A549 (cell line): ENCODE data around the gene PCNT. TPM values are rescaled to one million over a fixed set of nuclear protein-coding genes. Genes with fewer than 3 reads are reported as not detected.
"Not testable (repeated sequence)": the region's sequence is repeated elsewhere in the genome, so short reads cannot be mapped to it uniquely, and the experiment has no call there.

Experiments used
- ATAC-seq, 2 experiments: fragments of 200-7000 bp in 1 of 2; fragments of >200 bp in 1 of 2; cut with Nextera tagmentation in 1 of 2; cut with Tn5 transposase in 1 of 2; 3 replicates each; pipeline versions ENCODE4 v1.8.0 to v1.9.1; 2018 to 2020; ENCODE audit warnings: mild to moderate bottlenecking in 1 of 2, moderate library complexity in 1 of 2
- CTCF ChIA-PET: fragments of 300-600 bp; sonication (Branson Sonifier 250); formaldehyde crosslinking; extraction: SDS; loops from one replicate; lab custom pipeline; 2021; ENCODE audit warnings: antibody characterized with exemption, inconsistent platforms; lab: Yijun Ruan, JAX
- POLR2A ChIA-PET: fragments of 350-600 bp; formaldehyde crosslinking; extraction: SDS; loops from one replicate; lab custom pipeline; 2021; ENCODE audit warnings: antibody characterized with exemption, inconsistent platforms; lab: Yijun Ruan, JAX
- DNase-seq, 2 experiments: peaks; one replicate each; pipeline versions ENCODE4 v3.0.0 to v3.0.0-alpha.2; 2011 to 2016; ENCODE audit warnings: low read depth in 1 of 2, low spot score in 1 of 2
- FAIRE-seq: peaks from 2 replicates; lab custom pipeline; 2011; peaks lifted over from hg19 to GRCh38; lab: Jason Lieb, UNC
- H3K27ac ChIP-seq, 2 experiments: fragments of >200 bp; sonication (Bioruptor Twin); formaldehyde crosslinking; 3 replicates each; pipeline ENCODE4 v1.5.1; 2016 to 2017
- H3K4me1 ChIP-seq: fragments of >200 bp; sonication (Bioruptor Twin); formaldehyde crosslinking; 3 replicates; pipeline ENCODE4 v1.6.1; 2016
- H3K4me2 ChIP-seq: fragments of >200 bp; sonication (Bioruptor Twin); formaldehyde crosslinking; 3 replicates; pipeline ENCODE4 v1.6.1; 2016
- H3K4me3 ChIP-seq: fragments of >200 bp; sonication (Bioruptor Twin); formaldehyde crosslinking; 3 replicates; pipeline ENCODE4 v1.5.1; 2016
- H3K9me3 ChIP-seq: fragments of >200 bp; sonication (Bioruptor Twin); formaldehyde crosslinking; 3 replicates; pipeline ENCODE4 v1.6.1; 2016
- CBX8 ChIP-seq: fragments of 200-600 bp; sonication (generic); IDR thresholded peaks from 2 replicates; pipeline ENCODE4 v1.6.1; 2016
- CEBPB ChIP-seq, 2 experiments: fragments of >200 bp in 1 of 2; sonication (Bioruptor Twin) in 1 of 2; formaldehyde crosslinking in 1 of 2; IDR thresholded peaks; 2 replicates each; pipeline ENCODE4 v1.6.1; 2012 to 2016
- CHD4 ChIP-seq: fragments of 200-600 bp; sonication (generic); IDR thresholded peaks from 2 replicates; pipeline ENCODE4 v1.6.1; 2016; ENCODE audit warnings: antibody characterized with exemption, mild to moderate bottlenecking, borderline replicate concordance
- CTCF ChIP-seq: fragments of >200 bp; sonication (Bioruptor Twin); formaldehyde crosslinking; IDR thresholded peaks from 3 replicates; pipeline ENCODE4 v1.5.1; 2016
- EHF ChIP-seq: fragments of 250-450 bp; sonication (Bioruptor Pico); IDR thresholded peaks from 2 replicates; pipeline ENCODE4 v1.5.0; 2020; ENCODE audit warnings: mild to moderate bottlenecking
- ESRRA ChIP-seq: fragments of 150-350 bp; IDR thresholded peaks from 2 replicates; pipeline ENCODE4 v1.6.1; 2014; ENCODE audit warnings: mild to moderate bottlenecking, low read length, borderline replicate concordance
- FOSB ChIP-seq: fragments of 250-450 bp; sonication (Bioruptor Pico); IDR thresholded peaks from 2 replicates; pipeline ENCODE4 v1.5.0; 2020; ENCODE audit warnings: mild to moderate bottlenecking, moderate library complexity
- FOXS1 ChIP-seq: fragments of 250-450 bp; sonication (Bioruptor Pico); IDR thresholded peaks from 2 replicates; pipeline ENCODE4 v1.5.0; 2020; ENCODE audit warnings: mild to moderate bottlenecking, moderate library complexity
- GATA3 ChIP-seq: IDR thresholded peaks from 2 replicates; pipeline ENCODE4 v1.6.1; 2012; ENCODE audit warnings: borderline replicate concordance
- HES2 ChIP-seq: fragments of >200 bp; sonication (Bioruptor Twin); formaldehyde crosslinking; IDR thresholded peaks from 2 replicates; pipeline ENCODE4 v1.6.1; 2016
- HEYL ChIP-seq: fragments of 250-450 bp; sonication (Bioruptor Pico); IDR thresholded peaks from 2 replicates; pipeline ENCODE4 v1.8.0; 2021; ENCODE audit warnings: mild to moderate bottlenecking, moderate library complexity
- HOXB5 ChIP-seq: fragments of 250-450 bp; sonication (Bioruptor Pico); IDR thresholded peaks from 2 replicates; pipeline ENCODE4 v1.5.0; 2020; ENCODE audit warnings: mild to moderate bottlenecking, moderate library complexity
- KDM1A ChIP-seq: fragments of 200-600 bp; sonication (generic); IDR thresholded peaks from 2 replicates; pipeline ENCODE4 v1.6.1; 2016; ENCODE audit warnings: low read depth, mild to moderate bottlenecking
- MAZ ChIP-seq: fragments of 150-350 bp; IDR thresholded peaks from 2 replicates; pipeline ENCODE4 v1.6.1; 2014; ENCODE audit warnings: antibody characterized with exemption, low read depth, low read length, borderline replicate concordance
- MYC ChIP-seq: IDR thresholded peaks from 2 replicates; pipeline ENCODE4 v1.6.1; 2012; ENCODE audit warnings: mild to moderate bottlenecking, inconsistent platforms, low read length, improper control_type of control experiment, borderline replicate concordance
- POLR2A ChIP-seq: IDR thresholded peaks from 2 replicates; pipeline ENCODE4 v1.6.1; 2012; ENCODE audit warnings: mild to moderate bottlenecking, low read length
- RAD21 ChIP-seq, 2 experiments: fragments of >200 bp in 1 of 2; sonication (Bioruptor Twin) in 1 of 2; formaldehyde crosslinking in 1 of 2; IDR thresholded peaks in 1 of 2; conservative IDR thresholded peaks in 1 of 2; 2 replicates in 1 of 2; 3 replicates in 1 of 2; pipeline ENCODE4 v1.6.1; 2012 to 2018; ENCODE audit warnings: inconsistent platforms in 1 of 2
- SREBF2 ChIP-seq: fragments of 450-650 bp; IDR thresholded peaks from 2 replicates; pipeline ENCODE4 v1.6.1; 2014; ENCODE audit warnings: mild to moderate bottlenecking, moderate library complexity
- TFCP2L1 ChIP-seq: fragments of 250-450 bp; sonication (Bioruptor Pico); IDR thresholded peaks from 2 replicates; pipeline ENCODE4 v1.5.0; 2021; ENCODE audit warnings: mild to moderate bottlenecking
- USF2 ChIP-seq: fragments of 450-650 bp; IDR thresholded peaks from 2 replicates; pipeline ENCODE4 v1.6.1; 2014; ENCODE audit warnings: antibody characterized with exemption
- WGBS: methylation state at CpG from one replicate; pipeline ENCODE4 v1.1.6; 2017; ENCODE audit errors: missing lambda C conversion rate; 5-methylcytosine and 5-hydroxymethylcytosine counted together
- polyA plus RNA-seq, 4 experiments: library from polyadenylated mRNA; depleted of rRNA in 3 of 4; stranded (reverse); fragments of >200 nt; fragmentation: RNase III in 1 of 4; extraction: RNeasy Plus Mini Kit Qiagen cat#74134 plus additional on column Dnase treatment in 1 of 4; gene quantifications; 2 replicates in 3 of 4; 3 replicates in 1 of 4; pipeline ENCODE4 v1.2.3, GENCODE V29; 2011 to 2017

PCNT gene
- polyA plus RNA-seq, 2 of the 4 experiments (the other 2 are of a cell fraction): 11.1 to 14.6 TPM

- ChIA-PET POLR2A (no interaction called here), CTCF (no interaction called here)
- no peak overlapping the region for H3K4me3 ChIP-seq
- FAIRE-seq: no peak
- H3K9me3 ChIP-seq: no peaks in the 10 kb centered on the region
- DNase-seq: no peak
- no peak overlapping the region for H3K4me2 ChIP-seq
- WGBS: 94% methylated on average over 10 of the region's 16 CpGs
- ATAC-seq: no peak
- TF ChIP-seq ESRRA (no peak), MYC (no peak), POLR2A (no peak), RAD21 (conservative IDR thresholded peaks at IDR 0.05 in 1 of 2, IDR thresholded peaks at IDR 0.05 in 1 of 2) (no peak)
- H3K27ac ChIP-seq: no peak overlapping the region
- no peaks in the 10 kb centered on the region for H3K4me1 ChIP-seq
Observed at GRCh38 chr21:46371204-46372013, 47.5 kb downstream of the PCNT start.

- Histone ChIP-seq H3K4me2 (no peak overlapping the region), H3K9me3 (no peaks in the 10 kb centered on the region), H3K4me1 (no peaks in the 10 kb centered on the region), H3K4me3 (no peak overlapping the region), H3K27ac (no peak overlapping the region)
- FAIRE-seq (no peak), DNase-seq (no peak), ATAC-seq (no peak)
- 94% methylated on average over 5 of the region's 7 CpGs for WGBS
- ChIA-PET CTCF (no interaction called here), POLR2A (no interaction called here)
- no peak for TF ChIP-seq FOXS1 (CRISPR knock-in tag)
- no peak for TF ChIP-seq SREBF2
- no peak for TF ChIP-seq FOSB (CRISPR knock-in tag)
- no peak for TF ChIP-seq CTCF
- TF ChIP-seq HEYL (CRISPR knock-in tag): no peak
- TF ChIP-seq MAZ: no peak
- no peak for TF ChIP-seq ESRRA
- no peak for TF ChIP-seq GATA3
- no peak for TF ChIP-seq HOXB5 (CRISPR knock-in tag)
- no peak for TF ChIP-seq EHF (CRISPR knock-in tag)
- TF ChIP-seq TFCP2L1: no peak
Observed at GRCh38 chr21:46372014-46372485, 48.1 kb downstream of the PCNT start.

GRCh38 chr21:46372947-46373346, 49.0 kb downstream of the PCNT start:
- ATAC-seq, H3K4me1 ChIP-seq, POLR2A ChIA-PET, H3K9me3 ChIP-seq, H3K4me3 ChIP-seq, H3K4me2 ChIP-seq, DNase-seq, H3K27ac ChIP-seq, FAIRE-seq, CTCF ChIA-PET: not testable (repeated sequence)
- 95% methylated on average over 10 of the region's 10 CpGs for WGBS

GRCh38 chr21:46374761-46375389, 50.9 kb downstream of the PCNT start:
- ATAC-seq: no peak
- 87% methylated on average over 20 of the region's 21 CpGs for WGBS

More at GRCh38 chr21:46374761-46375389, 50.9 kb downstream of the PCNT start:
- no peak for FAIRE-seq
- no peak for TF ChIP-seq CEBPB (IDR thresholded peaks at IDR 0.05)
- TF ChIP-seq FOXS1 (CRISPR knock-in tag): no peak
- no peak for TF ChIP-seq SREBF2
- TF ChIP-seq HOXB5 (CRISPR knock-in tag): no peak
- no peak for TF ChIP-seq USF2
- TF ChIP-seq HES2: no peak
- no peak for TF ChIP-seq CBX8
- no peak for TF ChIP-seq HEYL (CRISPR knock-in tag)
- TF ChIP-seq KDM1A: no peak
- TF ChIP-seq CHD4: no peak
- TF ChIP-seq, all 56 proteins: peak for 0
- POLR2A ChIA-PET: no interaction called here
- CTCF ChIA-PET: interaction anchor here (0.7 to 1.2 kb wide), 2 partner anchors 27 to 57 kb away, joined by 3 read pairs; no protein-coding TSS in a partner anchor
- no peak overlapping the region for H3K27ac ChIP-seq
- no peaks in the 10 kb centered on the region for H3K9me3 ChIP-seq
- H3K4me2 ChIP-seq: no peak overlapping the region
- DNase-seq: no peak
- no peak overlapping the region for H3K4me3 ChIP-seq
- no peaks in the 10 kb centered on the region for H3K4me1 ChIP-seq
